EL (cell line): ENCODE measurements around the gene RCAN2.
"Not testable (repeated sequence)": the region's sequence is repeated elsewhere in the genome, so short reads cannot be mapped to it uniquely, and the experiment has no call there.

Source experiments
- DNase-seq: peaks from one replicate; pipeline ENCODE4 v3.0.0-alpha.2; 2016

RCAN2 gene

DNA sequence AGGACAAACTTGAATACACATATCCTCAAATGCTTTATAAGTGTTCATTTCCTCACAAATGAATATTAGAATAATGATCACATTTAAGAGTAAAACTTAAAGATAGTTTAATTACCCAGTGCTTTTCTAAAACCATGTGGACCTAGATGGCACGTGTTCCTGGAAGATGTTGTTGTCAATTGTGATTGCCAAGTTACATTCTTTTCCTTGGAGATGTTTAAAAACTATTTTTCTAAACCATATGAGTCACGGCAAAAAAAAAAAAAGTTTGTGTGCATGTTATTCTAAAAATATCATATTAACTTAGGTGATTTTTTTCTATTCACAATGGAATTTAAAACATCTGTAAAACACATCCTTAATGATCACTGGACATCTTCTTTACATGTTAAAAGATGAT is 51.1 kb downstream of the RCAN2 start:
- peak; percentile 38 for DNase-seq

DNA sequence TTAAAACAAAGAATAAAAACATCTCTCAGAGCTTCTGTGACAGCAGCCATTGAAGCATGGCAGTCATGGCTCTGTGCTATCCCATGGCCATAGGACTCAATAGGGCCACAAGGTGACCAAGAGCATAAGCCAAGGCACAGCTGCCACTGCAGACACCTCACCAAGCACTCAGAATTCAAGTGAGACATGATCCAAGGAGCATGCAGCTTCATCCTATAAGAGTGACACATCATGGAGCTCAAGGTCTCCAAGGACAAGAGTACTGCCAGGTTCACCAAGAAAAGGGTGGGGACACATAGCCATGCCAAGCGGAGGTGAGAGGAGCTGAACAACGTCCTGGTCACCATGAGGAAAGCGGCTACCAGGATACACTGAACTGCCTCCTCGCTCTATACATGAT is 53.0 kb downstream of the RCAN2 start:
- DNase-seq = no peak

DNA sequence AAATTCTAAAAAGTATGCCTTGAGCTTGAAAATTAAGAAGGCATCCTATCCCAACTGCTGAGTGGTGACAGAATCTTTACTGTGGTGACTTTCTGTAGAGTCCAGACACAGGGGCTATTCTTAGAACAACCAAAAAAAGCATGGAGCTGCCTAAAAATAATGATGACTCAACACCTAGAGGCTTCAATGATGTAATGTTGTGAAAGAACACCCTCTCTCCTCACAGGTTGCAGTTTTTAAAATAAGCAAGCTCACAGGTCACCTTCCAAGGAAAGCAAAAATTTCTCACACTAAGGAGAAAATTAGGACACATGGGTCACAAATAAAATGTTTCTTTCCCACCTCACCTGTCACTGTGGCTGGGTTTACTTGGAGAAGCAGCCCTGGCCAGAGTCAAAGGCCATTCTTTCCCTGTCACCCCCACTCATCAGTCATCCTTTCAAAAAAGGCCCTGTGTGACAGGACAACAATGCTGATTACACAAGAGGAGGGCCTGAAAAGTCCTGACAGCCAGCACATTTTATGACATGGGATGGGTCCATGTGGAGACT is 53.5 kb downstream of the RCAN2 start:
- DNase-seq = peak; percentile 11

DNA sequence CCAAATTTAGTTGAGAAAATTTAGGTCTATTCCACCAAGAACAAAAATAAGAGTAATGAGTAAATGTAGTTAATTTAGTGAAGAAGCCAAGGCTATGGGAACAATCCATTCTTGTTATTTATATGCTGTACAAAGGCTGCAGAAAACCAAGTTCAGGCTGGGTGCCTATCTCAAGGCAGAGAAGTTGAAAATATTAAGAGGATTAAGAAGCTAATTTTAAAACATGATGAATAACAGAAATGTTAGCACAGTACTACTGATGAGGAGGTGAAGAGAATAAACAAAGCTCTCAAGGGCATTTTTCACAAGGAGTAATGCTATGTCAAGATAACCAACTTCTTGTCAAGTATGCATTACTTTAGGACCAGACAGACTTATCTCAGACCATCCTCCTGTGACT is 68.6 kb downstream of the RCAN2 start:
- no peak for DNase-seq

DNA sequence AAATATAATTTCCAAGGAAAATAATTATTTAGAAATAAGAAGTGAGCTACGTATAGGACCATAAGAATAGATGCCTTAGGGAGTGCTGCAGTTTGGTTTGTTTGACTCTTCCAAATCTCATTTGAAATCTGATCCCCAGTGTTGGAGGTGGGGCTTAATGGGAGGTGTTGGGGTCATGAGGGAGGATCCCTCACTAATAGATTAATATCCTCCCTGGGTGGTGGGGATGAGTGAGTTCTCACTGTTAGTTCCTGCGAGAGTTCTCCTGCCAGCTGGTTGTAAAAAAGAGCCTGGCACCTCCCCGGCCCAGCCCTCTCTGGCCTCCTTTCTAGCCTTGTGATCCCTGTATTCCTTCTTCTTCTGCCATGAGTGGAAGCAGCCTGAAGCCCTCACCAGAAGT is 69.3 kb downstream of the RCAN2 start:
- no peak for DNase-seq

DNA sequence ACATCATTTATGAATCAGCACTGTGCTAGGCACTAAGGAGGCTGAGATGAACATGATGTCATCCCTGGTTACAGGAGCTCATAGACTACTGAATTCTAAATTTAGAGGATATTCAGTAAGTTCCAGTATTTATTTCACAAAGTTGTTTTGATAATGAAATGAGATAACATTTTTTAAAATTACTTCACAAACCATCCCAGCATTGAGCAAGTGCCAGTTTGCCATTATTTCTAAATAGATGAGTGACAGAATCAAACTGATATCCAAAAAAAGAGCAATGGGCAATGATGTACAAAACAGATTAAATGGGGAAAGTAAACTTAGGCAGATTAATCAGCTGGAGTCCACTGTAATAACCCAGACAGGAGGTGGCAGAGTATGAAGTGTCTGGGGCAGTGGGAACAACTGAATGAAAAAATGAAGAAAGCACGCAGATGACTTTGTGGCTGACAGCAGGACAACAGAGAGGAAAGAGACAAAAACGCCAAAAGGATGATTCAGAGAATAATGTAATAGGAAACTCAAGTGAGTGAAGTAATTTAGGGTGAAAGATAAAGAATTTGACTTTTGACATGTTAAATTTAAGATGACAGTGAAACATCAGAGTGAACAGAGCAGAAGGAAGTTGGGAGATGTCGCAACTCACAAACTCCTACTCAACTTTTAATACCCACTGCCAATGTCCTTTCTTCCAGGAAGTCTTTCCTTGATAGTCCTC is 70.2 kb downstream of the RCAN2 start:
- DNase-seq = peak; percentile 9

DNA sequence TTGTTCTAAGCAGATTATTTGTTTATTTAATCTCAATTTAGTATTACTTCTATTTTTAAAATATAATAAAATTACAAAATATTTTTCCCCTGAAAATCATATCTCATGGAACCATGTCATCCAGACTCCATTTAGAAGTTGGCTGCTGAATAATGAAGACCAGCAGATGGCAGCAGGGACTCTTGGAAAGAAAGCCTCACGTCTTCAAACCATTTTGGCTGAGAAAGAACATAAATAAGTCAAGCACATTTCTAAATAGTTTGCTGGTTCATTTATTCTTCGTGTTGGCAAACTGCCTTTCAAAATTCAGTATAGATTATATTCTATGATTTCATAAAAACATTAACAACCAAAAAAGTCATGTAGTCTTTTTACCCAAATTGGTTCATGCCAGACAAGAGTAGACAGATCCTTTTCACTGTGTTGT is 71.7 kb downstream of the RCAN2 start:
- peak; percentile 65 for DNase-seq

DNA sequence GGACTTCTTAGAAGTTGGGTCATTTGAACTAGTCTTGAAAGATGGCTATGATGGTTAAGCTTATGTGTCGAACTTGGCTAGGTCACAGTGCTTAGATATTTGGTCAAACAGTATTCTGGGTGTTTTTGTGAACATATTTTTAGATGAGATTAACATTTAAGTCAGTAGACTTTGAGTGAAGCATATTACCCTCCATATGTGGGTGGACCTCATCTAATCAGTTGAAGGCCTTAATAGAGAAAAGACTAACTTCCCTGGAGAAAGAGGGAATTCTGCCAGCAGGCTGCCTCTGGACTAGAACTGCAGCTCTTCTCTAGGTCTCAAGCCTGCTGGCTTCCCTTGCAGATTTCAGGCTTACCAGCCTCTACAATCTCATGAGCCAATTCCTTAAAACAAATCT is 76.9 kb downstream of the RCAN2 start:
- no peak for DNase-seq

DNA sequence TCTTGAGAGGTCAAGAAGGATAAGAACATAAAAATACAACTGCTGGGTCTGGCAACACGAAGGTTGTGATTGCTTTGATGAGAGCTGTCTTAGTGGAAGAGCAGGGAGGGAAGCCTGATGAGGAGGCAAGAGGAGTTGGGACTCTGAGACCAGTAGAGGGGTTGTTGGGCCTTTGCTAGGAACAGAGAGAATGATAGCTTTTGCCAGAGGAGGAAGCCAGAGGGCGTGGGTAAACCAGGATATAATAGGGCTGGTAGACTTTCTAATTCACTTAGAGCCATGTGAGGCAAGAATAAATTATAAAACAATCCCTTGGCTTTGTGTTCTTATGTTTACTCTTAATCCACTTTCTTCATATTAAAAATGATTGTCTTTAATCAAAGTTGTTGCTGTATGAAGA is 78.6 kb downstream of the RCAN2 start:
- no peak for DNase-seq

DNA sequence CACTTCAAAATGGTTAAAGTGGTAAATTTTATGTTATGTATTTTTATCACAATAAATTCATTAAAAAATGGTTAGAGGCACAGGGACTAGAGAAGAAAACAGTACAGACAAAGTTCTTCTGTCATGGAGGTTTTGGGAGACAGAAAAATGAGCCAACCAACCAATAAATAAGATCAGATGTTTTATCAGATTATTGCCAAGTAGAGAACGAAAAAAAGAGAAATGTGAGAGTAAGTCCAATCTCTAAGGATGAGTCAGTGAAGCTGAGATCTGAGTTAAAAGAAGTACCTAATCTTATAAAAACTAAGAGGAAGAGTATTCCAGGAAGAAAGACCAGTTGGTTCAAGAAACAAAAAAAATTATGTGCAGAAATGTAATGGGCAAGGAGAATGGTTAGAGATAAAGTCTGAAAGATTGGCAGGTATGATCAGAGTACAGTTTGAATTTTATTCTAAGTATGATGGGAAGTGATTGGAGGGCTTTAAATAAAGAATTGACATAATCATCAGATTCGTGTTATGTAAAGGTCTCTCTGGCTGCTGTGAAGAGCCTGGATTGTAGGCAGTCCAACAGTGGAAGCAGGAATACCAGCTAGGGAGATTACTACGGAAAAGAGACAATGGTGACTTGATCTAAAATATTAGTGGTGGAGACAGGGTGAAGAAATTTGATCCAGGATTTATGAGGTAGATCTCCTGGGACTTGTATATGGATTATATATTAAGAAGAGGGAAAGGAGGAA is 79.6 kb downstream of the RCAN2 start:
- no peak for DNase-seq

DNA sequence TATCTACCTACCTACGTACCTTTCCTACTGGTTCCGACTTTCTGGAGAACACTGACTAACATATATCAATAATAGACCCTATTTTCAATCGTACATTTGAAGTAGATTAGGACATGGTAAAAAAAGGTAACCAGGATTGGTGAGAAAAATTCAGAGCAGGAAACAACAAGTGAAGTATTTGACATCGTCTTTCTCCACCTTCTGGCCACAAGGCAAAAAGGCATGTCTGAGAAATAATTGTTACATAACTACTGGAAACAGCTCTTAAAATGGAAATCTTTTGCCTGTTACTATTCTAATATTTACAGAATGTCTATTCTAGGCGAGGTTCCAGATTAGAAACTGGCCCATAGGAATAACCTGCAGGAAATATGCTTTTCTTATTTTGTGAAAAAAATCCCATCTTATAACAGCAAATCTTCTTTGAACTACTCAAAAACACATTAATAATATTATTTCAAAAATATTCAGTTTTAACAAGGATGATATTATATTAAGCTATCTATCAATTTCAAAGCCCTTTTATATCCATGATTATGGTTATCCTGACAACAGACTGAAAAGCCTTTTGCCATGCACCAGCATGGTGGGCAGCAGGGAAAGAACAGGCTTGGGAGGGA is 80.8 kb downstream of the RCAN2 start:
- peak; percentile 2 for DNase-seq

DNA sequence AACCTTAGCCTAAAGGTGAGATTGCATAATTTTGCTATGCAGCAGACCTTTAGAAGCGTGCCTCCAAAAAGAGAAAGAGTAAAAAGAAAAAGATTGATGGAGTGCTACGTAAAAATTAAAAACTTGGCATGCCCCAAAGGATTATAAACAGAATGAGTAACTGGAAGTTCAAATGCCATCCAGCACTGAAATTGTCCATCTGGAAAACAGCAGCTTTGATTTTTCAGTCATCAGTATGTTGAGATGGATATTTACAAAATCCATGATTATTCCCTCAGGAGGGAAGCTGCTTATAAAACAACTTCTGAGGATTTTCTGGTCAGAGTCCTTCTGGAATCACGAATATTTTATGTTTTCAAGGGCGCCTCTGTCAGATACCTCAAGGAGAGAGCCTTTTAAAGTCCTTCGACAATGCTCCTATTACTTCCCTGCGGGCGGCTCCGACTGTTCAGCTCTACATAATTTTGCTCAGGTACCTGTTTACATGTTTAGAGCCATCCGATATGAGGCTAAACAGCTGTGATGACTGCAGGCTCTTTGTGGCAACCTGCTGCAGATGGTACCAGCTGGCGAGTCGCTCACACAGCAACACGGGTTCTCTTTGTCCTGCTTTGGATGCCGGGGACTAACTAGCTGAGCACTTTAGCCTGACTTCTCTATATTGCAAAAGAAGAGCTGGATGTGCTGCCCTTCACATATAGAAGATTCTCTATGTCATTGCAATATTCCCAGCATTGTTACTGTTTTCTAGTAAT is 83.3 kb downstream of the RCAN2 start:
- no peak for DNase-seq

DNA sequence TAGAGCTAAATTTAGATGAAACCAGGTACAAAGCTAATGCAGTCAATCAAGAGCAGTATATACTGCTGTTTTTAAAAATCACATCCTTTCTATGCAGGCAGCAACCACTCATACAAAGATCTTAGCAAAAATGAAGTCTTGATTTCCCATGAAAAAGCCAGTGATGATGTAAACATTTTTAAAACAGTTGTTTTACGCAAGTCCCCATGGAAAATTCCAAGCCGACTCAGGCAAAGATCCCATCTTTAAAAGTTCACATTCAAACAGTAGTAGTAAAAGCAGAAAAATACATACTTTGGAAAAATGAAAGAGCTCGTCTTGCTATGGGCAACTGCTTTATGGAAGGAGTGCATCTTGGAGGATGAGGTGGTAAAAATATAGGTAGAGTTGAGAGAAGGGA is 84.0 kb downstream of the RCAN2 start:
- no peak for DNase-seq

DNA sequence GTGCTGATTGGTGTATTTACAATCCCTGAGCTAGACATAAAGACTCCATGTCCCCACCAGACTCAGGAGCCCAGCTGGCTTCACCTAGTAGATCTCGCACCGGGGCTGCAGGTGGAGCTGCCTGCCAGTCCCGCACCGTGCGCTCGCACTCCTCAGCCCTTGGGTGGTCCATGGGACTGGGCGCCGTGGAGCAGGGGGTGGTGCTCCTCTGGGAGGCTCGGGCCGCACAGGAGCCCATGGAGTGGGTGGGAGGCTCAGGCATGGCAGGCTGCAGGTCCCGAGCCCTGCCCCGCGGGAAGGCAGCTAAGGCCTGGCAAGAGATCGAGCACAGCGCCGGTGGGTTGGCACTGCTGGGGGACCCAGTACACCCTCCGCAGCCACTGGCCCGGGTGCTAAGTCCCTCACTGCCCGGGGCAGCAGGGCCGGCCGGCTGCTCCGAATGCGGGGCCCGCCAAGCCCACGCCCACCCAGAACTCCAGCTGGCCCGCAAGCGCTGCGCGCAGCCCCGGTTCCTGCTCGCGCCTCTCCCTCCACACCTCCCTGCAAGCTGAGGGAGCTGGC is 85.5 kb downstream of the RCAN2 start:
- DNase-seq = not testable (repeated sequence)

DNA sequence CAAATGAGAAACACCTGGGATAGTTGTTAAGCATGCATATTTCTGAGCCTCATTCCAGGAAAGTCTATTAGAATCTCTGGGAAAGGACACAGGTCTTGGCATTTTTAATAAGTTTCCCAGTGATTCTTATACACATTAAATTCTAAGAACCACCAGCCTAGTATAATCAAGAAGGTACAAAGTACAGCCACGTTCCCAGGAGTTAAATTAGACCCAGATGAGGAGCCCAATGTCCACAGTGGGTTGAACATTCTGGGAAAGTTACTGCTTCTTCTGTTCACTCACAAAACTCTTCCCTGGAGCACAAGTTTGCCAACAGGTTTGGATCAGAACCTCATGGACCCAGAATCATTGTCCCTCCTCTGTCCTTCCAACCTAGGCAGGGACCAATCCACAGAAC is 90.4 kb downstream of the RCAN2 start:
- no peak for DNase-seq

DNA sequence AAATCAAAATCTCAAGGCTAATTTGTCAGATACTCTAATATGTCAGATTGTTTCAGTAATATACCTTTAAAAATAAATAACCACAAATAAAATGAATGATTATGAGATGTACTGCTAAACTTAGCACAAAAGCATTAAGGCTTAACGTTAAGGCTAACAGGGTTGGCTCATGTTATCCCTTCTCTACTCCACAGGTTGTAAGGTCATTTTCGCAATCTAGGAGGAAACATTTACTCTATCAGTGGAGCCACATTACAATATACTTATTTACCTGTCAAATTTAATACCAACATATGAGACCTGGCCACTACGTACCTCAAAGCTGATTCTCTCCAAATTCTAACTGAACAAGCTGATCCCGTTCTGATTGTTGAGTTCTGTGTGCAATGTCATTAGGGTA is 95.7 kb downstream of the RCAN2 start:
- DNase-seq = no peak

DNA sequence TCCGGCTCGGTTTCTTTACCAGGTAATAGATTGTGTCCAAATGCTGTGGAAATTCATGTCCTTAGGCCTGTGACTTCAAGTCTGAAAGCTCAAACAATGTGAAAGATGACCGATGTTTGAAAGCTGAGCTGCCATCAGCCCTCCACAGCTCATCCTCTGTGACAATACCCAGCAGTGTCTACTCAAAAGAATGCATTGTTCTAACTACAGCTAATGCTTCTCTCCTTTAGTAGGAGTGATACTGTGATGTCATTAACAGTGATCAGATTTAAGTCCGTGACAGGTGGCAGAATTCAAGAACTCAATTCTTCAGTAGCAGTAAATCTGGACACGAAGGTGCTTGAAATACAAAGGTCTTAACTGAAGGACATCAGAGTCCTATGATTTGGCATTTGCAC is 97.3 kb downstream of the RCAN2 start:
- no peak for DNase-seq

DNA sequence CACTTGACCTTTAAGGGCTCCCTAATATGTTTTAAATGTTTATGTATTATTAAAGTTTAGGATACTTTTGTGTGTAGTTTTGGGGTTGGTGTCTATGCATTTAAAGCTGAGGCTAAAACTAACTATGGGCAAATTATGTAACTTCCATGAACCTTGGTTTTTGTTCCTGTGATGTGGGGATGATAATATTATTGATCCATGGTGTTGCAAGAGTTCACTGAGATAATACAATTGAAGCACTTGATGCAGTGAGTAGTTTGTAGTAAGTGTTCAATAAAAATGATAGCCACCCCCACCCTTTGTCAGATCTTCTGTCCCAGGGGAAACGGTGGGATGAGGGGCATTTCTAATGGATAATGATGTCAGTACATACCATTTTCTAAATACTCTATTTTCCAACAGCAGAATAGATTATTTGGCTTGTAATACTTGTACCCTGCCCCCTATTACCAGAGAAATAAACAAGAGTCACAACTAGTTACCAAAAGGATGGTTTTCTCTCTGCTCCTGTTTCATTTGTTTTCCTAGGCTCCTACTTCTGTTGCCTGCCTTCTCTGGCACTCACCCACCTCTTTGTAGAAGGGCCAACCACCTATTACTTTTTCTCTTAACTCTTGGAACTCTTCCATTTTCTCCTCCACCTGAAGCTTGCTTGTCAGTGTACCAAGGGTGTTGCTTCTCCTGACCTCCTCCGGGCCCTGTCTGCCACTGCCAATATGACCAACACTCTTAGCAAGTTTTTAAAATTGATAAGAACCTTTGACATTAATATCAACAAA is 97.9 kb downstream of the RCAN2 start:
- no peak for DNase-seq

DNA sequence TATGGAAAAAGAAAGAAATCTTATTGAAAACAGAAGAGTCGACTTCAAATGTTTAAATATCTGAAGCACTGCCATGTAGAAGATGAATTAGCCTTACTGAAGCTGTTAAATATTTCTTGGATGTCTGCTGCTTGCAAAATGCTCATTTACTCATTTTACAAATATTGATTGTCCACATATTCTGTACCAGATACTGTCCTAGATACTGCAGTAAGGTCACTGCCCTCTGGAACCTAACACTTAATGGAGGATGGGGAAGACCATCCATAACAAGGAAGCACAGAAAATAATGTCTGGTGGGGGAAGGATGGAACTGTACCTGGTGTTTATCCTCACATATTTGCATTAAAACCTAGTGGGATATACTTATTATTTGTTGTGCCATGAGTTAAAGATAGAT is 99.0 kb downstream of the RCAN2 start:
- DNase-seq = no peak

DNA sequence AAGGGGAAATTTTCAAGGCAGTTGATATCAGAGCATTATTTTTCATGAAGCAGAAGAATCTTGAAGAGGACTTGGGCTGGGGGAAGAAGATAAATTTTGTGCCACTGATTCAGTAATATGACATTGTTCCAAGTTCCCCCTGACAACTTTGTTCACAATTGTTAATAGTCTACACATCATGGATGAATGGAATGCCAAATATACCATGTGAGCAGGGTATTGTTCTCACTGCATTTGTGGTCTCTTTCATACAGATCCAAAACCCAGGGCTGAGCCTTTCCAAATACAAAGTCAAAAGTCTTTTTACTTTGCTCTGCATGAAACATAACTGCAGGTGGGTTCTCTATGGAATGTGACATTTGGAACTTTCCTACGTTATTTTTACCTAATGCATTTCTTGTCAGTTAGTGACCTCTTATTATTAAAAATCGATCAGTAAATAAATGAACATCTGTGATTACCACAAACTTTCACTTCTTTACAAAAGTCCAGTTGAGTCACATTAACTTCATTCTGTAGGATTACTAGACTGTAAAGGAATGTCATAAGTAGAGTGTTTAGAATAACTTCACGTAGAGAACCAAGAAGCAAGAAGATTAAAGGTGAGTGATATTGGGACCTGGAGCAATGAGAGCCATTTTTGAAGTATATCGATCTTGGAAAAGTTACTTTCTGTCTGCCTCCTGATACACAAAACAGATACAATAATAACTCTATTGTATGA is 100.9 kb downstream of the RCAN2 start:
- no peak for DNase-seq

DNA sequence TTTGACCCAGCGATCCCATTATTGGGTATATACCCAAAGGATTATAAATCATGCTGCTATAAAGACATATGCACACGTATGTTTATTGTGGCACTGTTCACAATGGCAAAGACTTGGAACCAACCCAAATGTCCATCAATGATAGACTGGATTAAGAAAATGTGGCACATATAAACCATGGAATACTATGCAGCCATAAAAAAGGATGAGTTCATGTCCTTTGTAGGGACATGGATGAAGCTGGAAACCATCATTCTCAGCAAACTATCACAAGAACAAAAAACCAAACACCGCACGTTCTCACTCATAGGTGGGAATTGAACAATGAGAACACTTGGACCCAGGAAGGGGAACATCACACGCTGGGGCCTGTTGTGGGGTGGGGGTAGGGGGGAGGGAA is 103.5 kb downstream of the RCAN2 start:
- DNase-seq = not testable (repeated sequence)
